Measurements from ENCODE around the gene ZFHX2.

ZFHX2 gene

DNA sequence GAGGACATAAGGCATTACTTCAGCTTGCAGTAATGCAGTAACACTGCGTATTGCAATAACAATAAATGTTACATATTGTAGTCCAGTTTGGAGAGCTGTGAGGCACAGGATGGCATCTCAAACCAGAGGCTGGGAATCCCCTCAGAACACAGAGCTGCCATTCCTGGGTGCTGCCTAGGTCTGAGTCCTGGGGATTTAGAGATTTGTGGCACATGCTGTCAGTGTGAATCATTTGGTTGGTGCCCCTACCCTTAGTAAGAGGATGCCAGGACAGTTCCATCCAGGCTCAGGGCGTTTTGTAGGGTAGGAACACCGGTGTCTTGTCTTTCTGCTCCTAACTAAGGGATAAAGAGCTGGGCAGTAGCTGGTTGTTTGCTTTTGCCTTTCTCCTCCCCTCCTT is 22.5 kb downstream of the ZFHX2 start:
- TF ChIP-seq CTCF (IDR thresholded peaks at IDR 0.05; ENCODE audit: low read depth, low read length, missing control alignments), result no peak
- no peak overlapping the region for H3K4me3 ChIP-seq (ENCODE audit: low read depth, low read length)
- no peak for DNase-seq (ENCODE audit: low read depth)

DNA sequence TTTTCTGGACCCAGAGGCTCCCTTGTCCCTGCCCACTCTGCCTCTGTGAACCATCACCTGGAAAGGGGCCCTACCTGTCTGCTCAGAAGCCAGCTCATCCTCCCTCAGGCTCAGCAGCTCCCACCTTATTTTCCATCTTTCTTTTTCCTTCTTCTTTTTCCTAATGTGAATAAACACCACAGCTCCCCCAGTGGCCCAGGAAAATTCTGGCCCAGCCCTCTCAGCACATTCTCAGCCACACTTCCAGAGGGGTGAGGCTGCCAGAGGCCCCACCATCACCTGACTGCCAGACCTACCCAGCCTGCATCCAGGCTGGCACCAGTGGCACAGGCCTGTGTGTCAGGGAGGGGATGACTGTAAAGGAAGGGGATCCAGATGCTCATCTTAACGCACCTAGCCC is 23.0 kb downstream of the ZFHX2 start:
- no peak for TF ChIP-seq CTCF (IDR thresholded peaks at IDR 0.05; ENCODE audit: low read depth, low read length, missing control alignments)
- no peak overlapping the region for H3K4me3 ChIP-seq (ENCODE audit: low read depth, low read length)
- DNase-seq (ENCODE audit: low read depth), result no peak

- H3K4me3 ChIP-seq (ENCODE audit: low read depth, low read length), result no peak overlapping the region
- no peak for TF ChIP-seq CTCF (IDR thresholded peaks at IDR 0.05; ENCODE audit: low read depth, low read length, missing control alignments)
- DNase-seq (ENCODE audit: low read depth), result no peak
Observed at GRCh38 chr14:23525611-23526010, 26.0 kb downstream of the ZFHX2 start.

DNA sequence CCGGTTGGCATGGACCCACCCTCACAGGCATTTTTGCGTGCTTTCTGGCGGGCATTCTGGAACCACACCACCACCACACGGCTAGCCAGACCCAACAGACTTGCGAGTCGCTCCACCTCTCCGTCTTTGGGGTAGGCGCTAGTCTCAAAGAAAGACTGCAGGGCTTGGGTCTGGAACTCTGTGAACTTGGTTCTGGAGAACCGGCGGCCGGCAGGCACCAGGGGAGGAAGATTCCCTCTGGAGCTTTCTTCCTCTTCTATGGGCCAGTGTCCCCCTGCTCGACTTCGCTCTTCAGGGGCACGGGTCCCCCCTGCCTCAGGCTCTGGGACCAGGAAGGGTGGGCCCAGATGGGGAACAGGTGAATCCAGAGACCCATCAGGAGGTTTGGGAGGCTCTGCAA is 26.6 kb downstream of the ZFHX2 start:
- no peak for TF ChIP-seq CTCF (IDR thresholded peaks at IDR 0.05; ENCODE audit: low read depth, low read length, missing control alignments)
- no peak overlapping the region for H3K4me3 ChIP-seq (ENCODE audit: low read depth, low read length)

GRCh38 chr14:23523229-23524016 is 28.1 kb downstream of the ZFHX2 start:
- no peak for DNase-seq (ENCODE audit: low read depth)
- TF ChIP-seq CTCF (IDR thresholded peaks at IDR 0.05; ENCODE audit: low read depth, low read length, missing control alignments), result no peak
- H3K4me3 ChIP-seq (ENCODE audit: low read depth, low read length), result no peak overlapping the region

More for the DNA sequence above, 26.6 kb downstream of the ZFHX2 start:
- no peak for DNase-seq (ENCODE audit: low read depth)

- no peak overlapping the region for H3K4me3 ChIP-seq (ENCODE audit: low read depth, low read length)
- DNase-seq (ENCODE audit: low read depth), result no peak
- TF ChIP-seq CTCF (IDR thresholded peaks at IDR 0.05; ENCODE audit: low read depth, low read length, missing control alignments), result no peak
Observed at GRCh38 chr14:23522643-23523198, 28.8 kb downstream of the ZFHX2 start.
